ENCODE results near the gene ZCCHC14.

ZCCHC14 gene

DNA sequence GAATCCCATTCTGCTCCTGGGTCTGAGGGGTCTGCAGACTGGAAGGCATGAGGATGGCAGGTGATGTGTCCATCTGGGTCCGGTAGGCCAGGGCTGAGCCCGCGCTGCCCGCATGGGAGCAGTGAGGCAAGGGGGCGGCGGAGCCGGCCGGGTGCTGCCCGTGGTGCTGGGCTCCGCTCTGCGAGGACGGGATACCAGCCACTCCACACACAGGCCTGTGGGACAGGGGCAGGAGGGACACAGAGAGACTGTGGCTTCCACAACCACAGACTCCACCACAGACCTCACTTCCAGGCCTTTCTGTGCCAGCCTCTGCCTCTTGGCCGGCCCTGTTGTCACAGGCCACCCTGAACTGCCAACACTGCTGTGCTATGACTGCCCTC lies 75.3 kb downstream of the ZCCHC14 start:
- Mint-ChIP-seq H3K4me3 (no peak overlapping the region), H3K36me3 (ENCODE audit: low read depth) (peaks cover 76% of the 10 kb centered on the region), H3K4me1 (ENCODE audit: low read depth) (no peaks in the 10 kb centered on the region), H3K27ac (no peak overlapping the region), H3K27me3 (no peaks in the 10 kb centered on the region), H3K9me3 (no peaks in the 10 kb centered on the region)
- no peak for DNase-seq

- Mint-ChIP-seq H3K27me3 (no peaks in the 10 kb centered on the region), H3K4me1 (ENCODE audit: low read depth) (no peaks in the 10 kb centered on the region), H3K36me3 (ENCODE audit: low read depth) (peaks cover 77% of the 10 kb centered on the region), H3K27ac (no peak overlapping the region), H3K9me3 (no peaks in the 10 kb centered on the region), H3K4me3 (no peak overlapping the region)
- DNase-seq = no peak
Observed at GRCh38 chr16:87416826-87417527, 75.8 kb downstream of the ZCCHC14 start.

GRCh38 chr16:87415441-87415840 lies 77.4 kb downstream of the ZCCHC14 start:
- H3K27ac Mint-ChIP-seq = no peak overlapping the region
- H3K4me1 Mint-ChIP-seq (ENCODE audit: low read depth) = no peaks in the 10 kb centered on the region
- no peaks in the 10 kb centered on the region for H3K9me3 Mint-ChIP-seq
- H3K4me3 Mint-ChIP-seq = no peak overlapping the region
- no peaks in the 10 kb centered on the region for H3K27me3 Mint-ChIP-seq
- no peak for DNase-seq
- H3K36me3 Mint-ChIP-seq (ENCODE audit: low read depth) = peaks cover 75% of the 10 kb centered on the region

DNA sequence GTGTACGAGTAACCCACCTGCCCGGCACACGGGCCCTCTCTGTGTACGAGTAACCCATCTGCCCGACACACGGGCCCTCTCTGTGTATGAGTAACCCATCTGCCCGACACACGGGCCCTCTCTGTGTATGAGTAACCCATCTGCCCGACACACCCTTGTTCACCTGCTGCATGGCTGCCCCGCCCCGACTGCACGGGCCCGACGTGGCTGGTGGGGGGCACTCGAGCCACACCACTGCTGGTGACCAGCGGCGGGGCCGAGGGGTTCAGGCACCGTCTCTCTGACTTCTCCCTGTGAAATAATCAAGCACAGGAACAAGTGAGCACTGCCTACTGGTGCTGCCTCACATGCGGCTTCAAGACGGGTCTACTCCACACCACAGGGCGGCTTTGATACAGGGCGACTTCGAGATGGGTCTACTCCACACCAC lies 78.6 kb downstream of the ZCCHC14 start:
- no peaks in the 10 kb centered on the region for H3K9me3 Mint-ChIP-seq
- DNase-seq = no peak
- H3K4me1 Mint-ChIP-seq (ENCODE audit: low read depth) = no peaks in the 10 kb centered on the region
- H3K27ac Mint-ChIP-seq = no peak overlapping the region
- no peaks in the 10 kb centered on the region for H3K27me3 Mint-ChIP-seq
- H3K36me3 Mint-ChIP-seq (ENCODE audit: low read depth) = peaks cover 77% of the 10 kb centered on the region
- H3K4me3 Mint-ChIP-seq = no peak overlapping the region

DNA sequence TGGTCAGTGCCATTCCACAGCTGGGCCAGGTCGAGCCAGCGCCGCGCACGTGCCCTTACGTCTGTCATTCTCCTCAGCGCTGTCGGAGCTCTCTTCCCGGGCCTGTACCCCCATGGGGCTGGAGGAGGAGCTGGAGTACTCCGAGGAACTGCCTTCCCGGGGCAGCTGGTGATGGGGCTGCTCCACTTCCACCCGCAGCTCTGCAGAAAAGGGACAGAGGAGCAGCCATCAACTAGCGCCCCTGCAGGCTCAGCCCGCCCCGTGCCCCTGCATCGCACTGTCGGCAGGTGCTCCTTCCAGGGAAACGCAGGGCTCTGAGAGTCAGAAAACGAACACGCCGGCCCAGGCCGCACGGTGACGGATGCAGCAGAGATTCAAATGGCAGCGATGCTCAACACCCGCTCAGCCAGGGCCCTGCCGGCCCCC lies 79.8 kb downstream of the ZCCHC14 start:
- DNase-seq = no peak
- Mint-ChIP-seq H3K4me3 (no peak overlapping the region), H3K36me3 (ENCODE audit: low read depth) (peaks cover 79% of the 10 kb centered on the region), H3K27ac (no peak overlapping the region), H3K9me3 (no peaks in the 10 kb centered on the region), H3K27me3 (no peaks in the 10 kb centered on the region), H3K4me1 (ENCODE audit: low read depth) (no peaks in the 10 kb centered on the region)

GRCh38 chr16:87412371-87412995 lies 80.3 kb downstream of the ZCCHC14 start:
- H3K4me3 Mint-ChIP-seq = no peak overlapping the region
- H3K27me3 Mint-ChIP-seq = no peaks in the 10 kb centered on the region
- H3K9me3 Mint-ChIP-seq = no peaks in the 10 kb centered on the region
- peaks cover 81% of the 10 kb centered on the region for H3K36me3 Mint-ChIP-seq (ENCODE audit: low read depth)
- no peak for DNase-seq
- peaks cover 4% of the 10 kb centered on the region for H3K4me1 Mint-ChIP-seq (ENCODE audit: low read depth)
- no peak overlapping the region for H3K27ac Mint-ChIP-seq

- Mint-ChIP-seq H3K36me3 (ENCODE audit: low read depth) (peaks cover 81% of the 10 kb centered on the region), H3K4me3 (no peak overlapping the region), H3K27me3 (no peaks in the 10 kb centered on the region), H3K27ac (no peak overlapping the region), H3K4me1 (ENCODE audit: low read depth) (peaks cover 6% of the 10 kb centered on the region), H3K9me3 (no peaks in the 10 kb centered on the region)
- DNase-seq = no peak
Observed at GRCh38 chr16:87411375-87412271, 81.2 kb downstream of the ZCCHC14 start.

DNA sequence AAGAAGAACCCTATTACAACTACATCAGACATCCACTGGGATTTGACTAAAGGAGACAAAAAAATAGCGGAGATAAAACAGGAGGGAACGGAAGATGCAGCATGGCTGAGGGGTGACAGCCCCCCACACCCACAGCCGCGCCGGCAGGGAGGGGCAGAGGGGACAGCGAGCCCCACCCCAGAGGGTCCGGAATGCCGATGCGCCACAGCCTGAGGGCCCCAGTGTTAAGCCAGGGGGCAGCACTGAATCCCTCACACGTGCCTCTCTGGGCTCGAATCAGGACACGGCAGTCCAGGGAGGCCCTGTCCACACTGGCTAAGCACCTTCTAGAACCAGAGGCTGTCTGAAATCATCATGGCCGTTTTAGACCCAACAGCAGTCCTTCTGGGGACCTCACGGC lies 81.9 kb downstream of the ZCCHC14 start:
- no peak for DNase-seq
- Mint-ChIP-seq H3K36me3 (ENCODE audit: low read depth) (peaks cover 81% of the 10 kb centered on the region), H3K4me3 (no peak overlapping the region), H3K27me3 (no peaks in the 10 kb centered on the region), H3K27ac (peak overlapping the region; percentile 19), H3K4me1 (ENCODE audit: low read depth) (peaks cover 6% of the 10 kb centered on the region), H3K9me3 (no peaks in the 10 kb centered on the region)

- Mint-ChIP-seq H3K27me3 (no peaks in the 10 kb centered on the region), H3K27ac (peak overlapping the region; percentile 19), H3K4me3 (no peak overlapping the region), H3K4me1 (ENCODE audit: low read depth) (peaks cover 6% of the 10 kb centered on the region), H3K36me3 (ENCODE audit: low read depth) (peaks cover 82% of the 10 kb centered on the region), H3K9me3 (no peaks in the 10 kb centered on the region)
- DNase-seq = no peak
Observed at GRCh38 chr16:87410530-87410929, 82.3 kb downstream of the ZCCHC14 start.

GRCh38 chr16:87409781-87410180 lies 83.0 kb downstream of the ZCCHC14 start:
- H3K4me3 Mint-ChIP-seq = no peak overlapping the region
- H3K36me3 Mint-ChIP-seq (ENCODE audit: low read depth) = peaks cover 85% of the 10 kb centered on the region
- no peak overlapping the region for H3K27ac Mint-ChIP-seq
- peaks cover 6% of the 10 kb centered on the region for H3K4me1 Mint-ChIP-seq (ENCODE audit: low read depth)
- no peaks in the 10 kb centered on the region for H3K9me3 Mint-ChIP-seq
- no peak for DNase-seq
- no peaks in the 10 kb centered on the region for H3K27me3 Mint-ChIP-seq

- H3K27me3 Mint-ChIP-seq = no peaks in the 10 kb centered on the region
- H3K9me3 Mint-ChIP-seq = no peaks in the 10 kb centered on the region
- no peak overlapping the region for H3K27ac Mint-ChIP-seq
- peaks cover 6% of the 10 kb centered on the region for H3K4me1 Mint-ChIP-seq (ENCODE audit: low read depth)
- no peak overlapping the region for H3K4me3 Mint-ChIP-seq
- DNase-seq = no peak
- peaks cover 86% of the 10 kb centered on the region for H3K36me3 Mint-ChIP-seq (ENCODE audit: low read depth)
Observed at GRCh38 chr16:87409153-87409552, 83.7 kb downstream of the ZCCHC14 start.

DNA sequence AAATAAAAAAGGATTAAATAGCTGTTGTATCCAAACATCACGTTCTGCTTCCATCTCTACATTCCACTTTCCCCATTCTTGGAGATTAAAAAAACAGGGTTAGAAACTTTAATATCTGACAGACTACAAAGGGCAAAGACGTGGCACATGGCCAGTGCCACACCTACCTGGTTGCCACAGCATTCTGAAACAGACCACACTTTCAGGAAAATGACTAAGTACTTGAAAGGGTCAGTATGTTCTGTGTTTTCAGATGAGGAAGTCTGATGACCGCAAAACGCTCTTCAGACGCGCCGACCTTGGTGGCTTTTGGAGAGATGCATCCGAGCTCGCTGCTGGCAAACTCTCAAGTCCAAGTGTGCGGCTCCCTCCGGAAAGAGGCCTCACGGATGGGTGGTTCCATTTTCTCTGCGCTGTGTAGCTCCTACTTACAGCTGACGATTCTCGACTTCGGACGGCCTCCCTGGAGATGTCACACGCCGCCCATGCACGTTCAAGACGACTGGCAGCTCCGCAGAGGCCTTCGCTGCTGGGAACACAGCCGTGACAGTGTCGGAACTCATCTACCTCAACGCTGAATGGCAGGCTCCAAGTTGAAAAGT lies 85.2 kb downstream of the ZCCHC14 start:
- no peak for DNase-seq
- Mint-ChIP-seq H3K4me3 (no peak overlapping the region), H3K27me3 (no peaks in the 10 kb centered on the region), H3K36me3 (ENCODE audit: low read depth) (peaks cover 88% of the 10 kb centered on the region), H3K27ac (peak overlapping the region; percentile 15), H3K4me1 (ENCODE audit: low read depth) (peaks cover 6% of the 10 kb centered on the region), H3K9me3 (no peaks in the 10 kb centered on the region)

DNA sequence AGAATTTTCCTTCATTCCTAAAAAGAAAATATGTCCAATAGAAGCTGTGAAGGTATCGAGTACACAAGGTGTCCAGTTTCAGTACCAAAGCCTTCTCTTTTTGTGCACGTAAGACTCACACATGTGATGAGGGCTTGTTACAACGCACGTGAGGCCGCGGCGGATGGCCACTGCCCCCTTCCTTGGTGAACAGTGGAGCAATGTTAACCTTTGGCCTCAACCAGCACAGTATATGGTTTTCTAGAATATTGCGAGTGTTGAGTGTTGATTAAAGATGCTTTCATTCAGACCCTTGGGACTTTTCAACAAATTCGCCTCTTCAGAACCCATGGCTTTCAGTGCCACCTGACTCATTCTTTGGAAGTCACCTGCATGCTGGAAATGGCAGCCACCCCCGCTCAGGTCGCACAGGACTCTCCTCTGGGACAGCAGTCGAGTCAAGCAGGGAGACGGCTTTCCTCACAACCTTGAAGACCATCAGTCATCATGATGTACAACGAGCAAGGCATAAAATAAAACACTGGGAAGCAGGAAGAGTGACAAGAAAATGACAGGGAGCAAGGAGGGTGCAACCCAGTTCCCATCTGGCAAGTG lies 86.2 kb downstream of the ZCCHC14 start:
- Mint-ChIP-seq H3K27ac (peak overlapping the region; percentile 39), H3K9me3 (no peaks in the 10 kb centered on the region), H3K36me3 (ENCODE audit: low read depth) (peaks cover 87% of the 10 kb centered on the region), H3K4me1 (ENCODE audit: low read depth) (peaks cover 6% of the 10 kb centered on the region), H3K27me3 (no peaks in the 10 kb centered on the region), H3K4me3 (no peak overlapping the region)
- no peak for DNase-seq

All from activated T-cell treated with anti-CD3 and anti-CD28 coated beads, Interleukin-2, amount 50 U/mL, for 24 hours (primary cell).